Glutamatergic neuron (in vitro differentiated cells): ENCODE results near the gene DDX24. TPM values are rescaled to one million over a fixed set of nuclear protein-coding genes. Genes with fewer than 3 reads are reported as not detected.

ENCODE experiments used
- DNase-seq: peaks from one replicate; pipeline ENCODE4 v3.0.0; 2022
- H3K27ac Mint-ChIP-seq: one replicate; pipeline ENCODE4 v1.8.0; 2020; ENCODE audit warnings: mild to moderate bottlenecking, mixed read lengths, inconsistent platforms; ENCODE audit not compliant: unreplicated experiment
- H3K27me3 Mint-ChIP-seq: one replicate; pipeline ENCODE4 v1.8.0; 2020; ENCODE audit warnings: mild to moderate bottlenecking, moderate library complexity, mixed read lengths, inconsistent platforms; ENCODE audit not compliant: unreplicated experiment
- H3K36me3 Mint-ChIP-seq: one replicate; pipeline ENCODE4 v1.8.0; 2020; ENCODE audit warnings: mild to moderate bottlenecking, mixed read lengths, inconsistent platforms; ENCODE audit not compliant: unreplicated experiment
- H3K4me1 Mint-ChIP-seq: one replicate; pipeline ENCODE4 v1.8.0; 2020; ENCODE audit warnings: mild to moderate bottlenecking, low read depth, mixed read lengths, inconsistent platforms; ENCODE audit not compliant: unreplicated experiment
- H3K4me3 Mint-ChIP-seq: one replicate; pipeline ENCODE4 v1.8.0; 2020; ENCODE audit warnings: mild to moderate bottlenecking, mixed read lengths, inconsistent platforms; ENCODE audit not compliant: unreplicated experiment
- H3K9me3 Mint-ChIP-seq: one replicate; pipeline ENCODE4 v1.8.0; 2020; ENCODE audit warnings: mild to moderate bottlenecking, moderate library complexity, mixed read lengths, inconsistent platforms; ENCODE audit not compliant: unreplicated experiment
- total RNA-seq: library from RNA; stranded (reverse); fragmentation: NEBNext Ultra II Directional; extraction: Animal tissue kit (Norgen Biotek cat#: 25700); gene quantifications from one replicate; pipeline ENCODE4 v1.2.1, GENCODE V29; 2021; ENCODE audit not compliant: unreplicated experiment
- TF ChIP-seq, protein P1 (sequence below): fragments of 200-600 bp; sonication (generic); IDR thresholded peaks from one replicate; pipeline ENCODE4 v1.5.0; 2021; ENCODE audit not compliant: partially characterized antibody, unreplicated experiment

Gene DDX24
- total RNA-seq, 1 donor from 2014 or later = 257 TPM

- no peaks in the 10 kb centered on the region for H3K36me3 Mint-ChIP-seq
Measured at GRCh38 chr14:94103554-94104150, 22.6 kb upstream of the DDX24 start.

DNA sequence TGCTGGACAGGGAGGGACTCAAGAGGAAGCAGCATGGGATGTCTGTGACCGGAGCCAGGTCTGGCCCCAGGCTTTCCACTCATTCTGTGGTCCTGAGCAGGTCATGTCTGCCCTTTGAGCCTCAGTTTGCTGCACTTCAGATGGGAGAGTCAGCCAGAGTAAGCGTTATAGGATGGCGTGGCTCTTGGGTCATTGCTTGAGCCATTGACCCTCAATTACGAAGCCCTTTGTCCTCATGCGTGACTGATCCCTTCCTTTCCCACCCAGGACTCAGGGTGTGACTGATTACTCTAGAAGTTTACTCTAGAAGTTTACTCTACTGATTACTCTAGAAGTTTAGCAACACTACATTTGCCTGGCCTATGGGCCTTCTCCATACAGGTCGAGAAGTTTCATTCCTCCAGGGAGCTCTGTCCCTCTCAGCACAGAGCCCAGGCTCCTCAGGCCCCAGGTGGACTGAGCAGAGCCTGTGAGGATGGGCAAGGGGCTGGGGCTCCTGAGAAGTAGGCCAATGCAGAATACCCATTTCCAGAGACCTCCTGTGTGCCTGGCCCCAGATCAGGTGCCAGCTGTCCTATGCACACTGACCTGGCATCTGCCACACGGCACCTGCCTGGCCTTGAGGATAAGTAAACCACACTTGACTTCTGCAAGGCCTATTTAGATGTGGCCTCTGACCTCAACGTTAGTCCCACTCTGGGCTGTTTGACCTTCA, 21.9 kb upstream of the DDX24 start:
- no peaks in the 10 kb centered on the region for H3K4me1 Mint-ChIP-seq
- TF ChIP-seq, protein P1, sequence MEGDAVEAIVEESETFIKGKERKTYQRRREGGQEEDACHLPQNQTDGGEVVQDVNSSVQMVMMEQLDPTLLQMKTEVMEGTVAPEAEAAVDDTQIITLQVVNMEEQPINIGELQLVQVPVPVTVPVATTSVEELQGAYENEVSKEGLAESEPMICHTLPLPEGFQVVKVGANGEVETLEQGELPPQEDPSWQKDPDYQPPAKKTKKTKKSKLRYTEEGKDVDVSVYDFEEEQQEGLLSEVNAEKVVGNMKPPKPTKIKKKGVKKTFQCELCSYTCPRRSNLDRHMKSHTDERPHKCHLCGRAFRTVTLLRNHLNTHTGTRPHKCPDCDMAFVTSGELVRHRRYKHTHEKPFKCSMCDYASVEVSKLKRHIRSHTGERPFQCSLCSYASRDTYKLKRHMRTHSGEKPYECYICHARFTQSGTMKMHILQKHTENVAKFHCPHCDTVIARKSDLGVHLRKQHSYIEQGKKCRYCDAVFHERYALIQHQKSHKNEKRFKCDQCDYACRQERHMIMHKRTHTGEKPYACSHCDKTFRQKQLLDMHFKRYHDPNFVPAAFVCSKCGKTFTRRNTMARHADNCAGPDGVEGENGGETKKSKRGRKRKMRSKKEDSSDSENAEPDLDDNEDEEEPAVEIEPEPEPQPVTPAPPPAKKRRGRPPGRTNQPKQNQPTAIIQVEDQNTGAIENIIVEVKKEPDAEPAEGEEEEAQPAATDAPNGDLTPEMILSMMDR = no peak
- no peaks in the 10 kb centered on the region for H3K27me3 Mint-ChIP-seq
- H3K4me3 Mint-ChIP-seq = no peak overlapping the region
- no peak for DNase-seq
- no peak overlapping the region for H3K27ac Mint-ChIP-seq
- peaks cover 5% of the 10 kb centered on the region for H3K36me3 Mint-ChIP-seq
- no peaks in the 10 kb centered on the region for H3K9me3 Mint-ChIP-seq

More at GRCh38 chr14:94103554-94104150, 22.6 kb upstream of the DDX24 start:
- Mint-ChIP-seq H3K27ac (no peak overlapping the region), H3K4me1 (no peaks in the 10 kb centered on the region), H3K4me3 (no peak overlapping the region), H3K9me3 (no peaks in the 10 kb centered on the region), H3K27me3 (no peaks in the 10 kb centered on the region)
- DNase-seq = no peak
- TF ChIP-seq, protein P1 = no peak

- no peak for DNase-seq
Measured at GRCh38 chr14:94101748-94102147, 20.7 kb upstream of the DDX24 start.

DNA sequence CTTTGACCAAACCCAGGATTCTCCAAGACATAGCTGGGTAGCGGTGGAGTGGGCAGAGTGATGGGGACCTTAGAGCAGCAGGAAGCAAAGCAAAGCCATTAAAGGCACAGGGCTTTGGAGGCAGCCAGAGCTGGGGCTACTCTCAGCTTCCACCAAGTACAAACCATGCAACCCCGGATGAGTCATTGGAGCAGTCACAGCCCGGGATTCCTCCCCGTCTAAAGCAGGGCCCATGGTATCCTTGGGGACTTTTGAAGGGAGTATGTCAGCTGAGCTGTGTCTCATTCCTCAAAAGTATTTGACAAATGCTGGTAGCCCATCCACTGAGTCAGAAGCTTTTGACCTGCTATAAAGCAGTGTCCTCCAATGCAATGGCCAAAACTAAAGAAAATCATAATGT, 19.8 kb upstream of the DDX24 start:
- H3K36me3 Mint-ChIP-seq = peaks cover 11% of the 10 kb centered on the region
- no peak overlapping the region for H3K4me3 Mint-ChIP-seq
- TF ChIP-seq, protein P1 = no peak
- DNase-seq = no peak
- H3K27me3 Mint-ChIP-seq = no peaks in the 10 kb centered on the region
- H3K4me1 Mint-ChIP-seq = no peaks in the 10 kb centered on the region
- no peak overlapping the region for H3K27ac Mint-ChIP-seq
- H3K9me3 Mint-ChIP-seq = no peaks in the 10 kb centered on the region

More at GRCh38 chr14:94101748-94102147, 20.7 kb upstream of the DDX24 start:
- H3K9me3 Mint-ChIP-seq = no peaks in the 10 kb centered on the region
- no peaks in the 10 kb centered on the region for H3K27me3 Mint-ChIP-seq
- no peaks in the 10 kb centered on the region for H3K4me1 Mint-ChIP-seq
- H3K36me3 Mint-ChIP-seq = peaks cover 11% of the 10 kb centered on the region
- TF ChIP-seq, protein P1 = no peak
- no peak overlapping the region for H3K4me3 Mint-ChIP-seq
- H3K27ac Mint-ChIP-seq = no peak overlapping the region

DNA sequence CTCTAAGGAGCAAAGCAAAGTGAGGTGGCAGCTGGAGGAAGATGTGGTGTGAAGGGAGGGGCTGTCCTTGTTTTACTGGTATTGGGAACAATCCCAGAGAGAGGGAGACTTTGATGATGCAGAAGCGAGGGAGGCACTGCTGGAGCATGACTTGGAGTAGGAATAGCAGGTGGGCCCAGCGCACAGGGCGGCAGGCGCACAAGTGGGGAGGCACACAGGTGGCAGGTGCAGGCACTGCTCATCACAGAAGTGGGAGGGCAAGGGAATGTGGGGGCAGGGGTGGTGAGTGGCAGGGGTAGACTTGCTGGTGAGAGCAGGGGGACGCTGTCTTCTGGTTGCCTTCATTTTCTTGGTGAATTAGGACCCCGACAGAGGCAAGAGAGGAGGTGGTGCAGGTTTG, 18.0 kb upstream of the DDX24 start:
- Mint-ChIP-seq H3K27ac (no peak overlapping the region), H3K27me3 (no peaks in the 10 kb centered on the region), H3K9me3 (no peaks in the 10 kb centered on the region), H3K4me1 (no peaks in the 10 kb centered on the region), H3K36me3 (peaks cover 11% of the 10 kb centered on the region), H3K4me3 (no peak overlapping the region)
- DNase-seq = no peak
- TF ChIP-seq, protein P1 = no peak
